ENCODE data around the gene CSNK1D. TPM values are rescaled to one million over a fixed set of nuclear protein-coding genes. Genes with fewer than 3 reads are reported as not detected.

Gene CSNK1D
- total RNA-seq, 2 experiments from 2014 or later = 277 to 286 TPM

- Histone ChIP-seq H3K9me3 (ENCODE audit: control insufficient read depth in 1 of 2, insufficient read depth in 1 of 2, low read length in 2 of 2) (peaks cover 0 to 4% of the 10 kb centered on the region in 2 experiments), H3K4me3 (ENCODE audit: low read length) (no peak overlapping the region), H3K36me3 (ENCODE audit: insufficient read depth, low read length) (no peaks in the 10 kb centered on the region), H3K27me3 (ENCODE audit: control insufficient read depth in 1 of 2, insufficient read depth in 2 of 2, low read length in 2 of 2) (no peaks in the 10 kb centered on the region), H3K4me1 (ENCODE audit: insufficient read depth, low read length) (peaks cover 47% of the 10 kb centered on the region), H3K27ac (ENCODE audit: low read depth in 1 of 2, low read length in 2 of 2) (peak overlapping the region; percentile 21 to 22)
- H3K27me3 Mint-ChIP-seq = no peaks in the 10 kb centered on the region
- H3K9me3 Mint-ChIP-seq = no peaks in the 10 kb centered on the region
- DNase-seq (peak in 6 of 14 experiments; percentile 33 to 87 (median 66)), ATAC-seq (ENCODE audit: poor library complexity) (peak; percentile 68)
- intact Hi-C loops (cut with DNase I, micrococcal nuclease) = loop anchor here in 1 of 2 experiments (2.0 kb wide), 1 partner anchor 16 kb away; no protein-coding TSS in a partner anchor
- ChIA-PET POLR2A (interaction anchor here (1.0 kb wide), 1 partner anchor 12 kb away, joined by 3 read pairs; the partner anchor contains the start of gene SLC16A3), CTCF (interaction anchor here (1.2 kb wide), 1 partner anchor 10 kb away, joined by 6 read pairs; no protein-coding TSS in a partner anchor)
- peak overlapping the region; percentile 69 for H3K4me3 Mint-ChIP-seq
- H3K4me1 Mint-ChIP-seq (ENCODE audit: low read depth) = peaks cover 33% of the 10 kb centered on the region
- TF ChIP-seq CTCF (IDR thresholded peaks at IDR 0.05) = no peak
- H3K36me3 Mint-ChIP-seq (ENCODE audit: low read depth) = no peaks in the 10 kb centered on the region
- peak overlapping the region; percentile 88 for H3K27ac Mint-ChIP-seq
Observed at GRCh38 chr17:82216301-82217119, 57.0 kb downstream of the CSNK1D start.

- ChIA-PET CTCF (interaction anchor here (1.1 to 1.2 kb wide), 3 partner anchors 10 to 105 kb away, joined by 3 to 6 read pairs (median 6); no protein-coding TSS in a partner anchor), POLR2A (interaction anchor here (1.0 to 2.2 kb wide), 2 partner anchors 10 to 13 kb away, joined by 3 to 5 read pairs; partner anchors contain the start of gene SLC16A3)
- Mint-ChIP-seq H3K4me1 (ENCODE audit: low read depth) (peaks cover 37% of the 10 kb centered on the region), H3K27me3 (no peaks in the 10 kb centered on the region), H3K9me3 (no peaks in the 10 kb centered on the region), H3K4me3 (peak overlapping the region; percentile 69), H3K36me3 (ENCODE audit: low read depth) (no peaks in the 10 kb centered on the region), H3K27ac (peak overlapping the region; percentile 88)
- H3K27me3 ChIP-seq (ENCODE audit: control insufficient read depth in 1 of 2, insufficient read depth in 2 of 2, low read length in 2 of 2) = no peaks in the 10 kb centered on the region
- DNase-seq = peak in 1 of 14 experiments; percentile 5
- TF ChIP-seq CTCF (IDR thresholded peaks at IDR 0.05) = no peak
- H3K36me3 ChIP-seq (ENCODE audit: insufficient read depth, low read length) = no peaks in the 10 kb centered on the region
- H3K27ac ChIP-seq (ENCODE audit: low read depth in 1 of 2, low read length in 2 of 2) = peak overlapping the region in 1 of 2 donors; percentile 21
- peaks cover 53% of the 10 kb centered on the region for H3K4me1 ChIP-seq (ENCODE audit: insufficient read depth, low read length)
- H3K9me3 ChIP-seq (ENCODE audit: control insufficient read depth in 1 of 2, insufficient read depth in 1 of 2, low read length in 2 of 2) = peaks cover 0 to 4% of the 10 kb centered on the region in 2 experiments
- H3K4me3 ChIP-seq (ENCODE audit: low read length) = no peak overlapping the region
- ATAC-seq (ENCODE audit: poor library complexity) = no peak
- intact Hi-C loops (cut with DNase I, micrococcal nuclease) = loop anchor here in 1 of 2 experiments (2.0 kb wide), 1 partner anchor 15 kb away; no protein-coding TSS in a partner anchor
Observed at GRCh38 chr17:82215972-82216300, 57.6 kb downstream of the CSNK1D start.

- Mint-ChIP-seq H3K4me3 (peak overlapping the region; percentile 84), H3K36me3 (ENCODE audit: low read depth) (no peaks in the 10 kb centered on the region), H3K9me3 (no peaks in the 10 kb centered on the region), H3K27me3 (no peaks in the 10 kb centered on the region), H3K27ac (peak overlapping the region; percentile 88), H3K4me1 (ENCODE audit: low read depth) (peaks cover 37% of the 10 kb centered on the region)
- no peaks in the 10 kb centered on the region for H3K27me3 ChIP-seq (ENCODE audit: control insufficient read depth in 1 of 2, insufficient read depth in 2 of 2, low read length in 2 of 2)
- no peak for ATAC-seq (ENCODE audit: poor library complexity)
- peaks cover 0 to 4% of the 10 kb centered on the region in 2 experiments for H3K9me3 ChIP-seq (ENCODE audit: control insufficient read depth in 1 of 2, insufficient read depth in 1 of 2, low read length in 2 of 2)
- no peak overlapping the region for H3K4me3 ChIP-seq (ENCODE audit: low read length)
- DNase-seq = peak in 2 of 14 experiments; percentile 36 to 68
- H3K4me1 ChIP-seq (ENCODE audit: insufficient read depth, low read length) = peaks cover 54% of the 10 kb centered on the region
- ChIA-PET CTCF (interaction anchor here (1.1 to 1.2 kb wide), 3 partner anchors 9 to 106 kb away, joined by 3 to 6 read pairs (median 6); no protein-coding TSS in a partner anchor), POLR2A (interaction anchor here (1.0 to 2.2 kb wide), 2 partner anchors 9 to 13 kb away, joined by 3 to 5 read pairs; partner anchors contain the start of gene SLC16A3)
- H3K27ac ChIP-seq (ENCODE audit: low read depth in 1 of 2, low read length in 2 of 2) = no peak overlapping the region
- intact Hi-C loops (cut with DNase I, micrococcal nuclease) = no loop called here
- TF ChIP-seq CTCF (IDR thresholded peaks at IDR 0.05) = no peak
- no peaks in the 10 kb centered on the region for H3K36me3 ChIP-seq (ENCODE audit: insufficient read depth, low read length)
Observed at GRCh38 chr17:82215095-82215971, 58.2 kb downstream of the CSNK1D start.
